Measurements from ENCODE around the gene DNAJB8. TPM values are rescaled to one million over a fixed set of nuclear protein-coding genes. Genes with fewer than 3 reads are reported as not detected.

Gene DNAJB8
- total and polyA plus RNA-seq, 5 donors: not detected

DNA sequence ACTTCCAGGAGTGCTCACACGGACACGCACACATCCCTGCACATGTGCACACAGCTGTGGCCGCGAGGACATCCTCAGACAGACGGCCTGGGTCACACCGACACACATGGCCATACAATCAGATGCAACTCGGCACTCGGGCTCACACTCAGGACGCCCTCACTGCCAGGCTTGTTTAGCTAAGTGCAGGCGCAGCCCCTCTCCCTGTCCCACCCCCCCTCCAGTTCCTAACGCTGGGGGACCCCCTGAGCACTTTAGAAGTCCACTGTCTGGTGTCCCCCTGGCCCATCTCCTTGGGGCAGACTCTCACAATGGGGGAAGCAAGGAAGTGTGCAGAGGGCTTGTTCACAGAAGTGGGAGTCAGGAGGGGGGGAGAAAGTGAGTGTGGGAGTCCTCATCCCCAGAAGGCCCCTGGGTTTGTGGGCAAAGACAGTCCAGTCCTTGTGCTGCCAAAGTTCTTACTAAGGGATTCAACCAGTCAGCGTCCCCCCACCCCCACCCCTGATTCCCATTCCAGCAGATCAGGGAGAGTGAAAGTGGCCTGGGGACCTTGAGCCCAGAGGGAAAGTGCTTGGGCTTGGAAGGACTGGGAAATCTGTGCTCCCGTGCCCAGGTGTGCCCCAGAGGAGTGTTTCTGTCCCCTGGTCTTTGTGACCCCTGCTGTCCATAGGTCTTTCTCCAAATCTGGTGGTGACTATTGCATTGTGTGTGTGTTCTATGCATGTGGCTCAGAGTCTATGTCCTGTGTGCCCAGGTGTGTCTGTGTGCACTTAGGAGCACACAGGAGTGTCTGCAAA lies 27.1 kb upstream of the DNAJB8 start:
- intact Hi-C loops (cut with DNase I): loop anchor here (10.0 kb wide), 4 partner anchors 69 to 419 kb away; no protein-coding TSS in a partner anchor
- DNase-seq: peak in 1 of 3 donors; percentile 47
- Histone ChIP-seq H3K9me3 (ENCODE audit: control insufficient read depth, low read length) (no peaks in the 10 kb centered on the region), H3K4me3 (ENCODE audit: low read length) (no peak overlapping the region), H3K4me1 (ENCODE audit: control insufficient read depth, insufficient read depth, low read length) (no peaks in the 10 kb centered on the region), H3K27ac (ENCODE audit: low read length) (no peak overlapping the region), H3K27me3 (ENCODE audit: control insufficient read depth, insufficient read depth) (no peaks in the 10 kb centered on the region)
- no peak for ATAC-seq
- WGBS: 61% methylated on average over 13 of the region's 13 CpGs

DNA sequence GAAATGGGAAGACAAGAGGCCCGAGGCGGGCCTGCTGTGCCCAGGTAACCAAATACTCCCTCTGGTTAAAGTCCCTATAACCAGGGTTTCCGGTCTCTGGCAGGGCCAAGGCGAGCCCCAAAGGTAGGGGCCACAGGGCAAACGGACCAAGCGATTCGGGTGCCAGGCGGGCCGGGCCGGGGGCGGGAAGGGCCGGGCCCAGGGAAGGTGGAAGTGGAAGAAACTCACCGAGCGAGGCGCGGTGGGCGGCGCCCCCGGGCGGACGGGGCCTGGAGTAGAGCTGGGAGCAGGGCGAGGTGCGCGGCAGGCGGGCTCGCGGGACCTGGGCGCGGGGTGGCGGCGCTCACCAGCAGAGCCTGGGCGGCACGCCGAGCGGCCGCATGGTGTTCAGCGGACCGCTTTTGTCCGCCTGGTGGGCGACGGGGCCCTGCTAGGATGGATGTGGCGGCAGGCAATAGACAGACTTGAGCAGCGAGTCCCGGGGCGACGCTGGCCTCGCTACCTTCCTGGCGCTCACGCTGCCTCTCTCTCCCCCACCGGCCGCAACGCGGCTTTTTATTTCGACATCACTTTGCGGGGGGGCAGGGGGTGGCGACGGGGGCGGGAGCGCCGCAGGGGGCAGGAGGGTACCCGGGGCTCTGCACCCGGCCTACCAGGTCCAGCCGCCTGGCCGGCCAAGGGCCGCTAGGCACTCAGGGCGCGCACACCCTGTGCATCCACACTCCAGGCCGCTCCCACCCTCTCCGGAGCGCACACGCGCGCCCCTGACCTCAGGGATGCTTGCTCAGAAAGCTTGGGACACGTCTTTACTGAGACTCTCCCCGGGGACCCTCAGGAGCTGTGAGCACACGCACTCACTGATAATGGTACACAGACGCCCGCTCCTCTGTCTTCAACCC lies 26.2 kb upstream of the DNAJB8 start, which contains the start of gene GATA2:
Gene GATA2 (minus strand): TSS at position 531 of the 899 bp plus-strand sequence. CDS start 6,170 bp downstream, outside the sequence.
- H3K27me3 ChIP-seq (ENCODE audit: control insufficient read depth, insufficient read depth): no peaks in the 10 kb centered on the region
- H3K4me3 ChIP-seq (ENCODE audit: low read length): no peak within 1 kb of the TSS
- WGBS: 42% methylated on average over 78 of the region's 78 CpGs
- H3K4me1 ChIP-seq (ENCODE audit: control insufficient read depth, insufficient read depth, low read length): no peaks in the 10 kb centered on the region
- peak in 1 of 2 donors; percentile 2 for ATAC-seq
- intact Hi-C loops (cut with DNase I): loop anchor here (10.0 kb wide), 4 partner anchors 68 to 418 kb away; no protein-coding TSS in a partner anchor
- no peaks in the 10 kb centered on the region for H3K9me3 ChIP-seq (ENCODE audit: control insufficient read depth, low read length)
- peak; percentile 47 to 78 (median 66) for DNase-seq
- H3K27ac ChIP-seq (ENCODE audit: low read length): no peak within 1 kb of the TSS

DNA sequence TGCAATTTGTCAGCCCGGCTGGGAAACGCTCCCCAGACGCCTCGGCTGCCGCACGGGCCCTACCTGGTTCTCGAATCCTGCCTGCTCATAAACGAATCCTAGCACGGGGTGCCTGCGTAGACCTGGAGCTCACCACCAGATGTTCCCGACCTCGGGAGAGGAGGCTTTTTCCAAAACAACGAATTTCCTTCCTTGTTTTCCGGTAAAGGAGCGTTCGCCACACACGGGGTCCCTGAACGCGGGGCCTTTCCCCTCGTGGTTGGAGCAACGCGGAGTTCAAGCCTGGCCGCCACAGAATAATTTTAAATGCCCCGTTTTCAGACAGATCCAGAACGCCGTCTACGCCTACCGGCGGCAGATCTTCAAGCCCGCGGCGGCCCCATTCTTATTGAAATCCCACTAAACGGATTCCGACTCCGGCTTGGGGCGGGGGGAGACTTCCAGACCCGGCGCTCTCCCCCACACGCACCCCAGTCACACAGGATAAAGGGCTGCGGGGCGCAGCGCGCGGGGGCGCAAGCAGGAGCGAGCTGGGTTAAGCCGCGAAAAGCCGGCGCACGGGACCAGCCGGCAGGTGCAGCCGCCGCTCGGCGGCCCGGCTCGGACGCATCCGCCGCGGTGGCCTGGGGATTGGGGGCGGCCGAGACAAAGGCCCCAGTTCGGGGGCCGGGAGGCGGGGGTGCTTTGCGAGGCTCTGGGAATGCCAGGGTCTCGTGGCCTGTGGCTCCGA lies 25.4 kb upstream of the DNAJB8 start:
- intact Hi-C loops (cut with DNase I): loop anchor here (10.0 kb wide), 4 partner anchors 67 to 417 kb away; no protein-coding TSS in a partner anchor
- no peaks in the 10 kb centered on the region for H3K4me1 ChIP-seq (ENCODE audit: control insufficient read depth, insufficient read depth, low read length)
- no peaks in the 10 kb centered on the region for H3K27me3 ChIP-seq (ENCODE audit: control insufficient read depth, insufficient read depth)
- no peak overlapping the region for H3K4me3 ChIP-seq (ENCODE audit: low read length)
- peak in 1 of 3 donors; percentile 55 for DNase-seq
- ATAC-seq: no peak
- WGBS: 41% methylated on average over 70 of the region's 70 CpGs
- H3K9me3 ChIP-seq (ENCODE audit: control insufficient read depth, low read length): no peaks in the 10 kb centered on the region
- no peak overlapping the region for H3K27ac ChIP-seq (ENCODE audit: low read length)

DNA sequence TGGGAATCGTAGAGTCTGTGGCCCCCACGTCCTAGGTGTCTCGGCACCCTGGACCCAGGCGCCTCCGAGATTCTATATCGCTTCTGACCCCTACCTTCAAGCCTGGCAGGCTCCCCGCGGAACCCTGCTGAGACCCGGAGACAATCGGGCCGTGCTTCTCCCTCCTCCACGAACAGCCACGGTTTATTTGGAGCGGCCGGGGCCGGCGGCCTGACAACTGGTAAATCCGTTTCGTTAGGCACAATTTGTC lies 24.9 kb upstream of the DNAJB8 start:
- 49% methylated on average over 19 of the region's 19 CpGs for WGBS
- Histone ChIP-seq H3K9me3 (ENCODE audit: control insufficient read depth, low read length) (no peaks in the 10 kb centered on the region), H3K27me3 (ENCODE audit: control insufficient read depth, insufficient read depth) (no peaks in the 10 kb centered on the region), H3K4me3 (ENCODE audit: low read length) (no peak overlapping the region), H3K27ac (ENCODE audit: low read length) (no peak overlapping the region), H3K4me1 (ENCODE audit: control insufficient read depth, insufficient read depth, low read length) (no peaks in the 10 kb centered on the region)
- ATAC-seq (no peak), DNase-seq (no peak)
- intact Hi-C loops (cut with DNase I): loop anchor here (10.0 kb wide), 4 partner anchors 67 to 417 kb away; no protein-coding TSS in a partner anchor

DNA sequence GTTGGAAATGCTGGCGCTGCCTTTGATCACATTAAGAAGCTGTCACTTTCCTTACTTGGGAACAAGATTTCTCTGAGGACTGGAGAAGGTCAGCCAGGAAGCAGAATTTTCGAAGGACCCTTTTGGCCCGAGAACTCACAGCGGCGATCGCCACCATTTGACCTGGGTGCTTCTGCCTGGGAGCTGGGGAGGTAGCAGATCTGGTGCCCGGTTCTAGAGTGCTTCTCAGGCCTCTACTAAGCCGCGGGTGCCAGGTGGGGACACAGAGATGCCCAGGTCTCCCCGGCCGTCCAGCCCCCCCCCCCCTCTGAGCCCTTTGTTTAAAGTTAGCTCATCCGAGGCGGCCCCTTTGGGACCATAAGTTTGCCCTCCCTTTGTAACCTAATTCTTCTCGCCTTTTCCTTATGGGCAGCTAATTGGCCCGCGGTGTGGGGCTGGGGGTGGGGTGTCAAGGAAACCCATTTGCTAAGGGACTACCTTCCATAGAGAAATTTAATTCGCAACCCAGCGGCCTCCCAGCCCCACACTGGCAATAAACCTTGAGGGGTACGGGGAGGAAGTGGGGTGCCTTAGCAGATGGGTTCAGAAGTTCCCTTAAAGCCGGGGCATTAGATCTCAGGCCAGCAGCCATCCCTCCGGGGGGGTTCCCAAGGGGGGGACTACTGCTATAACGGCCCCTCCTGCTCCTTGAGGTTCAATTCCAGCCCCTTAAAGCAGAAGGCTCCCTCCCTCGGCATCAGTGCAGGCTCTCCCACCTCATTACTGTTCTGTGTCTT lies 24.4 kb upstream of the DNAJB8 start:
- WGBS: 38% methylated on average over 23 of the region's 23 CpGs
- intact Hi-C loops (cut with DNase I): loop anchor here (10.0 kb wide), 4 partner anchors 66 to 416 kb away; no protein-coding TSS in a partner anchor
- no peaks in the 10 kb centered on the region for H3K27me3 ChIP-seq (ENCODE audit: control insufficient read depth, insufficient read depth)
- H3K9me3 ChIP-seq (ENCODE audit: control insufficient read depth, low read length): no peaks in the 10 kb centered on the region
- ATAC-seq: no peak
- H3K27ac ChIP-seq (ENCODE audit: low read length): no peak overlapping the region
- H3K4me3 ChIP-seq (ENCODE audit: low read length): peak overlapping the region; percentile 81
- no peaks in the 10 kb centered on the region for H3K4me1 ChIP-seq (ENCODE audit: control insufficient read depth, insufficient read depth, low read length)
- DNase-seq: peak in 1 of 3 donors; percentile 52

DNA sequence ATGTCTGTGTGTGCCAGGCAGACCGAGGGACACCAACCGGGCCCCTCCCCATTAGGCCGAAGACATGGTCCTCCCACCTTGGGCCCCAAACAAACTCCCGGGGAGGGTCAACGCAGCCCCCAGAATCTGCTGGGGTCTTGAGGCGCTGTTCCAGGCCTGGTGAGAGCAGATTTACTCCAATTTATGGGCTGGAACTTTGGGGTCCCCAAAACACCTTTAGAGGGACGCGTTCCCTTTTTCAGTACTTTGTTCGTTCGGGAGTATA lies 23.9 kb upstream of the DNAJB8 start:
- ATAC-seq (no peak), DNase-seq (no peak)
- intact Hi-C loops (cut with DNase I): loop anchor here (10.0 kb wide), 4 partner anchors 66 to 416 kb away; no protein-coding TSS in a partner anchor
- Histone ChIP-seq H3K9me3 (ENCODE audit: control insufficient read depth, low read length) (no peaks in the 10 kb centered on the region), H3K4me1 (ENCODE audit: control insufficient read depth, insufficient read depth, low read length) (no peaks in the 10 kb centered on the region), H3K27ac (ENCODE audit: low read length) (no peak overlapping the region), H3K4me3 (ENCODE audit: low read length) (peak overlapping the region; percentile 81), H3K27me3 (ENCODE audit: control insufficient read depth, insufficient read depth) (no peaks in the 10 kb centered on the region)
- 26% methylated on average over 10 of the region's 10 CpGs for WGBS

DNA sequence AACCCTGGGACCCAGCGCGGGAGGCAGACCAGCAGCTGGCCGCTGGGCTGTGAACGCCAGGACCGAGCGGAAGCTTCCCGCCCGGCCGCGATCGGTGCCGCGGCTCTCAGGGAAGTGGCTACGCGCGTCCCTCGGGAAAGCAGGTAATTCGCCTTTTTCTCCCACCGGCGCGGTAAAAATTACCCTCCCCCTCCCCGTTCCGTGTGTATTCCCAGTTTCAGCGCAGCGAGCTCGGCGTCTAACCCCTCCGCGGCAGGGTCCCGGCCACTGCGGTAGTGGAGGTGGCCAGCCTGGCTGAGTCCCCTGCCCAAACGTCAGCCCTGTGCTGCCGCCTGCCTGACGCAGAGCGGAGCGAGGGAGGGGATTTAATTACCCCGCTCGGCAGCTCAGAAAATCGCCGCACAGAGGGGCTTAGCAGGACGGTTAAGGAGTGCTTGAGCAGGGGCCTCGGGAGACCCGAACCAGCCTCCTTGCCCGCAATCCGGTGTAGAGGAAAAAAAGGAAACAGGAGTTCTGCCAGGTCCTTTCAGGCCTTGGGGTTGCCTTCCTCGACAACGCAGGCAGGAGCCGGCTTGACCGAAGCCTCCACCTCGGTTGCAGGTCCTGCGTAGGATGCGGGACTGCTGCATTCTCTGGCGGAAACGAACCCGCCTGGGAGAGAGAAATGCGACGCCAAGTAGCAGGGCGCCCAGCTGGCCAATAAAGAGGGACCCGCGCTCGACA lies 23.4 kb upstream of the DNAJB8 start:
- intact Hi-C loops (cut with DNase I): loop anchor here (10.0 kb wide), 4 partner anchors 65 to 415 kb away; no protein-coding TSS in a partner anchor
- ATAC-seq (no peak), DNase-seq (peak; percentile 48 to 76 (median 75))
- peak overlapping the region; percentile 82 for H3K27ac ChIP-seq (ENCODE audit: low read length)
- no peaks in the 10 kb centered on the region for H3K27me3 ChIP-seq (ENCODE audit: control insufficient read depth, insufficient read depth)
- H3K4me3 ChIP-seq (ENCODE audit: low read length): peak overlapping the region; percentile 81
- no peaks in the 10 kb centered on the region for H3K9me3 ChIP-seq (ENCODE audit: control insufficient read depth, low read length)
- H3K4me1 ChIP-seq (ENCODE audit: control insufficient read depth, insufficient read depth, low read length): no peaks in the 10 kb centered on the region
- 3% methylated on average over 61 of the region's 61 CpGs for WGBS

DNA sequence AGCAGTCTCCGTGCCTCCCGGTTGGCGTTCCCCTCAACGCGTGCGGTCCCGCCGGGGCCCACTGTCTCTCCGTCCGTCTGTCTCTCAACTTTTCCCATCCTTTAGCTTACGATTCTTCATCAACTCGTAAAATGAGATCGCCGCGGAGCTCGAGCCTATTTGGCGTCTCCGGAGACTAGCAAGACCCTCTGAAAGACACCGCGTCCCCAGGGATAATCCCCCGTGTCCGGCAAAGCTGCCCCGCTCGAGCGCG lies 22.9 kb upstream of the DNAJB8 start:
- H3K4me3 ChIP-seq (ENCODE audit: low read length): peak overlapping the region; percentile 81
- H3K27ac ChIP-seq (ENCODE audit: low read length): peak overlapping the region; percentile 82
- no peaks in the 10 kb centered on the region for H3K27me3 ChIP-seq (ENCODE audit: control insufficient read depth, insufficient read depth)
- H3K4me1 ChIP-seq (ENCODE audit: control insufficient read depth, insufficient read depth, low read length): no peaks in the 10 kb centered on the region
- intact Hi-C loops (cut with DNase I): no loop called here
- no peaks in the 10 kb centered on the region for H3K9me3 ChIP-seq (ENCODE audit: control insufficient read depth, low read length)
- DNase-seq (no peak), ATAC-seq (no peak)
- under 1% methylated on average over 26 of the region's 26 CpGs for WGBS

DNA sequence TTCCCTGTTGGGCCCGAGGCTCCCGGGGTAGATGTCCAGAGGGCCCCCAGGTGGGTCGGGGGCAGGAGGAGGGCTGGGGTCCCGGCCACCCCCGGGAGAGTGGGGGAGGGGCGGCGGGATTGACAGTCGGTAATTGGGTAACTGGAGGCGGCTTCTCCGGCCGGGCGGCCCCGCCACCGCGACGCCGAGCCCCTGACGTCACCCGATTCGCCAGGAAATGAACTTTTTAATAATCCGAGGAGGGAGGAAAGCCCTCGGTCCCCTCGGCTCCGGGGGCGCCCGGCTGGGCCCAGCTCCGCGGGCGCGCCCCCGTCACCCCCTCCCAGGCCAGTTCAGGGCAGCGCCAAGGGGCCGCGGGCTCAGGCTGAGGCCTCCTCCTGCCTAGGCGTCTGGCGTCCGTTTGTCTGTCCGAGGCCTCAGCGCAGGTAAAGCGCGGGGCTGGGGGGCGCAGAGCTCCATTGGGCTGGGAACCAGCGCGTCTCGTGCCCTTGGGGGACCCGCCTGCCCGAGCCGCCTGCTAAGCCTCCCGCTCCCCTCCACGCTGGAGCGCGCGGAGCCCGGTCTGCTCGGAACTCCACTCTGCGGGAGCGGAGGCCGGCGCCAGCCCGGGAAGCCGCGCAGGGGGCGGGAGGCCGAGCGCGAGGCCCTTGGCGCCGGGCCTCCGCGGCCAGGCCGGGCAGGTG lies 22.4 kb upstream of the DNAJB8 start:
- intact Hi-C loops (cut with DNase I): no loop called here
- H3K27me3 ChIP-seq (ENCODE audit: control insufficient read depth, insufficient read depth): no peaks in the 10 kb centered on the region
- WGBS: under 1% methylated on average over 71 of the region's 71 CpGs
- no peaks in the 10 kb centered on the region for H3K4me1 ChIP-seq (ENCODE audit: control insufficient read depth, insufficient read depth, low read length)
- peak; percentile 84 to 90 (median 89) for DNase-seq
- ATAC-seq: peak; percentile 14 to 56
- H3K4me3 ChIP-seq (ENCODE audit: low read length): peak overlapping the region; percentile 81
- no peaks in the 10 kb centered on the region for H3K9me3 ChIP-seq (ENCODE audit: control insufficient read depth, low read length)
- peak overlapping the region; percentile 82 for H3K27ac ChIP-seq (ENCODE audit: low read length)

Data from right cardiac atrium (tissue), 5 donors.